ENCODE results near the gene SETD1B.

The SETD1B gene

DNA sequence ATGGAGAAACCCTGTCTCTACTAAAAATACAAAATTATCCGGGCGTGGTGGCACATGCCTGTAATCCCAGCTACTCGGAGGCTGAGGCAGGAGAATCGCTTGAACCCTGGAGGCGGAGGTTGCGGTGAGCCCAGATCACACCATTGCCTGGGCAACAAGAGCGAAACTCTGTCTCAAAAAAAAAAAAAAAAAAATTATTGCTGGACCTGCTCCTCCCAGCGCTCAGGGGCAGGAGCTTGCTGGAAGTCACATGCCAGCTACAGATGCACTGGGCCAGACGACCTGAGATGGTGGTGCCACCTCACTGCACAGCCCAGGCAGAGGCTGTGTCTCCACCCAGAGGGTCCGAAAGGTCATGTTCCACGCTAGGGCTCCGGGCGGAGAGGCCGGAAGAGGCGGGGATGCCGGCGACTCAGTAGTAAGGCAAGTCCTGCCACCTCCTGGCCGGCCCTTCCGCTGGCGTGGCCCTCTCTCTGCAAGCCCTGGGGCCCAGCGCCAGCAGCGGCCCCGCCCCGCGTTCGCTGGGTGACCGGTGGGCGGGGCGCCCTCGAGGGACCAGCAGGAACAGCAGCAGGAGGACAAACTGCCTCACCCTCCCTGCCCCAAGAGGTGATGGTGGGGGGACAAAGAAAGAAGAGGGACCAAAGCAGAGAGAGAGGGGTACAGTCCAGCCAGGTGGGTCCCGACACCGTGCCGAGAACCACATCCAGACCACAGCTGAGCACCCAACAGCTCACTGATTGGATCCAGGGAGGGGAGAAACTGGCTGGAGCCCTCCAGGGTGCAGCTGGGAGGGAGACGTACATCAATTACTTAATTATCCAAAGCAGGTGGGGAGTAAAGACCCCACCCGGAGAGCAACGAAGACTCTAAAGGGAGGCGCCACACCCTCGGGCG lies 6.7 kb upstream of the SETD1B start:
- peak overlapping the region; percentile 35 for H3K4me3 ChIP-seq (ENCODE audit: control insufficient read depth, low read depth, low read length)
- peak; percentile 85 for DNase-seq (ENCODE audit: low read depth)
- TF ChIP-seq, protein P1, sequence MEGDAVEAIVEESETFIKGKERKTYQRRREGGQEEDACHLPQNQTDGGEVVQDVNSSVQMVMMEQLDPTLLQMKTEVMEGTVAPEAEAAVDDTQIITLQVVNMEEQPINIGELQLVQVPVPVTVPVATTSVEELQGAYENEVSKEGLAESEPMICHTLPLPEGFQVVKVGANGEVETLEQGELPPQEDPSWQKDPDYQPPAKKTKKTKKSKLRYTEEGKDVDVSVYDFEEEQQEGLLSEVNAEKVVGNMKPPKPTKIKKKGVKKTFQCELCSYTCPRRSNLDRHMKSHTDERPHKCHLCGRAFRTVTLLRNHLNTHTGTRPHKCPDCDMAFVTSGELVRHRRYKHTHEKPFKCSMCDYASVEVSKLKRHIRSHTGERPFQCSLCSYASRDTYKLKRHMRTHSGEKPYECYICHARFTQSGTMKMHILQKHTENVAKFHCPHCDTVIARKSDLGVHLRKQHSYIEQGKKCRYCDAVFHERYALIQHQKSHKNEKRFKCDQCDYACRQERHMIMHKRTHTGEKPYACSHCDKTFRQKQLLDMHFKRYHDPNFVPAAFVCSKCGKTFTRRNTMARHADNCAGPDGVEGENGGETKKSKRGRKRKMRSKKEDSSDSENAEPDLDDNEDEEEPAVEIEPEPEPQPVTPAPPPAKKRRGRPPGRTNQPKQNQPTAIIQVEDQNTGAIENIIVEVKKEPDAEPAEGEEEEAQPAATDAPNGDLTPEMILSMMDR (conservative IDR thresholded peaks at IDR 0.05; ENCODE audit: control insufficient read depth, insufficient read depth, low read depth, low read length) = peak; percentile 19

DNA sequence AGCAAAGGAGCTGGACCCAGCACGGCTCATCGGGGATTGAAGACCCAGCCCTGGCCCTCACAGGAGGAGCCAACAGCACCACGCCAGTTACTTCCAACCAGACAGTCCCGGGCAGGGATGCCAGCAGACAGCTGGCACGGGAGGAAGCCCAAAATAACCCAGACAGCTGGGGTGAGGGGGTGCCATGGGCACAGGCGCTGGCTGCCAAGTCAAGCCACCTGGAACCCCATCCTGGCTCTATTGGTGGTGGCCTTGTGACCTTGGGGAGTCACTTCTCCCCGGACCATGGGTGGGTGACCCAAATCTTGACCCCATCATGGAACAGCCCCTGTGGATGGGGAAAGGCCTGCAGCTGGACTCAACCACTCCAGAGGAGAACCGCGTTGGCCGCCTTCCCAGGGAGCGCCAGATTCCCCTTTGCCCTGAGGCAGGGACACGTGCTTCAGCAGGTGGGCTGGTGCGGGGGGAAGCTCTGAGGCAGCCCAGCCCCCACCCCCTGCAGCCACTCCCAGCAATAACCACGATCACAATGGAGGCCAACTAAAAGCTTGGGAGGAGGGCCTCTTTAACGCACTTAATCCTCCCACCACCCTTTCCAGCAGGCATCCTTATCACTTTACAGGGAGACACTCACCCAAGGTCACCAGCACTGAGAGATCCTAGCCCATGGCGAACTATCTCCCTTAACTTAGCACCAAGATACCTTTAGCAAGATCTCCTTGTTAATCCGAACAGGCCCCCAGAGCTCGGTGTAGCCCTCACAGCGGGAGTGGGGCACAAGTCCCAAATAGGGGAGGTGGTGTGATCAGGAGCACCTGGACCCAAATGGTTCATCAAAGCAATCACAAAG lies 5.6 kb upstream of the SETD1B start:
- peak overlapping the region; percentile 35 for H3K4me3 ChIP-seq (ENCODE audit: control insufficient read depth, low read depth, low read length)
- TF ChIP-seq, protein P1 (conservative IDR thresholded peaks at IDR 0.05; ENCODE audit: control insufficient read depth, insufficient read depth, low read depth, low read length) = no peak
- peak; percentile 48 for DNase-seq (ENCODE audit: low read depth)

- TF ChIP-seq, protein P1 (conservative IDR thresholded peaks at IDR 0.05; ENCODE audit: control insufficient read depth, insufficient read depth, low read depth, low read length) = no peak
- no peak for DNase-seq (ENCODE audit: low read depth)
- peak overlapping the region; percentile 34 for H3K4me3 ChIP-seq (ENCODE audit: control insufficient read depth, low read depth, low read length)
These were observed 5.0 kb upstream of the SETD1B start for GRCh38 chr12:121798787-121799155.

- TF ChIP-seq, protein P1 (conservative IDR thresholded peaks at IDR 0.05; ENCODE audit: control insufficient read depth, insufficient read depth, low read depth, low read length) = no peak
- peak; percentile 84 for DNase-seq (ENCODE audit: low read depth)
- peak overlapping the region; percentile 51 for H3K4me3 ChIP-seq (ENCODE audit: control insufficient read depth, low read depth, low read length)
These were observed 4.5 kb upstream of the SETD1B start for GRCh38 chr12:121799156-121799841.

DNA sequence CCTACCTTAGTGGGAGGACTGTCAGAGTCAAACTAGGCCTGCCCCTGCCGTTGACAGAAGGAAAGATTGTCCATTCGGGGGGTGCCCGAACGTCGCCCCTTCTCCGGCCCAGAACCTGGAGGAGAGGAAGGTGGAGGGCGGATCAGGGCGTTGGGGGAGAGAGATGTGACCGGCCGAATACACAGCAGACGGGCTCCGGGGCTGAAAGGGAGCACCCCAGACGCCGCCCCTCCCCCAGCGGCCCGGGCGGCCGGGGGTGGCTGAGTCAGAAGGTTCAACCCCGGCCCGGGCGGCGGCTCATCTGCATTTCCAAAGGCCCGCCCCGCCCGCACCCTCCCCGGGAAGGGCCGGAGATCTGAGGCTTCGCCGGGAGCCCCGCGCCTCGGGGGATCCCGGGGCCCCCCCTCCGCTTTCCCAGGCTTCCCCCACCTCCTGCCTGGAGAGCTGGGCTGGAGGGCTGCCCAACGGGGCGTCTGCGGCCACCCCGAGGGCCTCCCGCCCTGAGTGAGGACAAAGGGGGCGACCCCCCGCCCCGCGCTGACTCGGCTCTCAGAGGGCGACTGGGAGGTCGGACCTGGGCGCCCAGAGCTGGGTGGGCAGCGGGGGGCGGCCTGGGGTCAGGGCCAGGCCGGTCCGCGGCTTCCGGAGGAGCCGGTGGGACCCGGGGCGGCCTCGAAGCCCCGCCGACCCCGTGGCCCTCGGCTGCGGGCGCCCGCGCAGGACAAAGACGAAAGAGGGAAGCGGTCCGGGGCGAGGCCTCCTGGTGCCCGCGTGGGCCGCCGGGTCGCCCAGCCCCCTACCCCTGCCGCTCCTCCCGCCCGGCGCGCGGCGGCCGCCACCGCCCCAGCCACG lies 3.7 kb upstream of the SETD1B start:
- TF ChIP-seq, protein P1 (conservative IDR thresholded peaks at IDR 0.05; ENCODE audit: control insufficient read depth, insufficient read depth, low read depth, low read length) = no peak
- H3K4me3 ChIP-seq (ENCODE audit: control insufficient read depth, low read depth, low read length) = peak overlapping the region; percentile 51
- DNase-seq (ENCODE audit: low read depth) = peak; percentile 88

All from fibroblast of mammary gland (primary cell).